ENCODE data around the gene DDX10.

- TF ChIP-seq CTCF (conservative IDR thresholded peaks at IDR 0.05; ENCODE audit: low read depth, low read length) (no peak), EZH2 (IDR thresholded peaks at IDR 0.05; ENCODE audit: borderline replicate concordance, low read depth, low read length, poor library complexity, severe bottlenecking) (no peak)
Measured at GRCh38 chr11:108726077-108726800, 61.4 kb downstream of the DDX10 start.

Measured in A673 (cell line).